HUES6 (cell line): Measurements from ENCODE around the gene PACS1.

ENCODE experiments used
- H3K27ac ChIP-seq: 2 replicates; pipeline ENCODE4 v1.7.0; 2013; ENCODE audit warnings: low read depth, mild to moderate bottlenecking, low read length, inconsistent platforms
- H3K27me3 ChIP-seq: 2 replicates; pipeline ENCODE4 v1.6.1; 2013; ENCODE audit warnings: low read length; ENCODE audit not compliant: control insufficient read depth, insufficient read depth
- H3K36me3 ChIP-seq: 2 replicates; pipeline ENCODE4 v1.6.1; 2013; ENCODE audit warnings: low read length; ENCODE audit not compliant: control insufficient read depth, insufficient read depth
- H3K4me1 ChIP-seq: 2 replicates; pipeline ENCODE4 v1.6.1; 2013; ENCODE audit warnings: low read length; ENCODE audit not compliant: control insufficient read depth, insufficient read depth
- H3K4me3 ChIP-seq: 2 replicates; pipeline ENCODE4 v1.5.1; 2013; ENCODE audit warnings: low read depth, low read length
- H3K9ac ChIP-seq: one replicate; pipeline ENCODE4 v1.6.1; 2013; ENCODE audit warnings: mild to moderate bottlenecking, low read length
- H3K9me3 ChIP-seq: 2 replicates; pipeline ENCODE4 v1.6.1; 2013; ENCODE audit warnings: low read depth, low read length; ENCODE audit not compliant: control insufficient read depth, insufficient read depth

PACS1 gene

DNA sequence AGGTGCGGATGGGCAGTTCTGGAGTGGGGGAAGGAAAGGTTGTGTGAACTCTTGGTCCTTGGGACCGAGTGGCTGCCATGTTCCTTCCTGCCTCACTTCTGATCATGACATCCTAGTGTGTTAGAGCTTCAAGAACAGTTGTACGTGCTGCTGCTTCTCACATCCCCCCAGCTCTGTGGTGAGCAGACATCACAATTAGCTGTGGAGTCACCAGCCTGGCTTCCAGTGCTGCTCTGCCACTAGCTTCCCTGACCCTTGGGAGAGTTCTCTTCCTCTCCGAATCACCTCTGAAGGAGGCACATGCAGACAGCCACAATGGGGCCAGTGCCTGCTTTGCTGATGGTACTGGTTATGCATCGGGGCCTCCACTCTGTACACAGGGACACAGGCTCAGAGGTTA lies 192.1 kb downstream of the PACS1 start:
- Histone ChIP-seq H3K4me1 (no peaks in the 10 kb centered on the region), H3K27ac (no peak overlapping the region), H3K9ac (no peak overlapping the region), H3K27me3 (no peaks in the 10 kb centered on the region), H3K9me3 (no peaks in the 10 kb centered on the region), H3K4me3 (no peak overlapping the region), H3K36me3 (peaks cover 61% of the 10 kb centered on the region)

GRCh38 chr11:66262696-66263095 lies 192.6 kb downstream of the PACS1 start:
- Histone ChIP-seq H3K4me1 (no peaks in the 10 kb centered on the region), H3K9ac (no peak overlapping the region), H3K27me3 (no peaks in the 10 kb centered on the region), H3K36me3 (peaks cover 61% of the 10 kb centered on the region), H3K4me3 (no peak overlapping the region), H3K27ac (no peak overlapping the region), H3K9me3 (no peaks in the 10 kb centered on the region)

DNA sequence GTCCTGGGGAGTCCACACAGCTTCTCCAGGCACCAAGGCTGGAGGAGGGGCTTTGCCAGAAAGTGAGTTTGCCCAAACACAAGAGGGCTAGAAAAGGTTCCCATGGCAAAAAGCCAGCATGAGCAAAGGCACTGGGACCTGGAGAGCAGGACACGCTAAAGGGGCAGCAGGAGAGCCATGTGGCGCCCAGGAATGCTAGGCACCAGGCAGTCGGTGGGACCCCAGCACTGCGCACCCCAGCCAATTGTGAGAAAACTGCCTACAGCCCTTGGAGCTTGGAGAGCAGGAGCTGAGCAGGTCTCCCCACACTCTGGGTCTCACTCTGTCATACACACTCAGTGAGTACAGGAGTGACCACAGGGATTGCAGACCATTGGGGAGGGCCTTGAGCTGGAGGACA lies 193.2 kb downstream of the PACS1 start:
- H3K36me3 ChIP-seq = peaks cover 61% of the 10 kb centered on the region

GRCh38 chr11:66263785-66264184 lies 193.7 kb downstream of the PACS1 start:
- H3K27me3 ChIP-seq = no peaks in the 10 kb centered on the region
- H3K36me3 ChIP-seq = peaks cover 61% of the 10 kb centered on the region

More for the DNA sequence above, 193.2 kb downstream of the PACS1 start:
- Histone ChIP-seq H3K9me3 (no peaks in the 10 kb centered on the region), H3K27me3 (no peaks in the 10 kb centered on the region), H3K27ac (no peak overlapping the region), H3K9ac (no peak overlapping the region), H3K4me3 (no peak overlapping the region), H3K4me1 (no peaks in the 10 kb centered on the region)

GRCh38 chr11:66264383-66264782 lies 194.3 kb downstream of the PACS1 start:
- H3K27ac ChIP-seq = no peak overlapping the region
- no peak overlapping the region for H3K9ac ChIP-seq
- no peak overlapping the region for H3K4me3 ChIP-seq
- no peaks in the 10 kb centered on the region for H3K27me3 ChIP-seq
- no peaks in the 10 kb centered on the region for H3K4me1 ChIP-seq
- no peaks in the 10 kb centered on the region for H3K9me3 ChIP-seq
- peaks cover 61% of the 10 kb centered on the region for H3K36me3 ChIP-seq

More at GRCh38 chr11:66263785-66264184, 193.7 kb downstream of the PACS1 start:
- Histone ChIP-seq H3K27ac (no peak overlapping the region), H3K4me3 (no peak overlapping the region), H3K9me3 (no peaks in the 10 kb centered on the region), H3K9ac (no peak overlapping the region), H3K4me1 (no peaks in the 10 kb centered on the region)

DNA sequence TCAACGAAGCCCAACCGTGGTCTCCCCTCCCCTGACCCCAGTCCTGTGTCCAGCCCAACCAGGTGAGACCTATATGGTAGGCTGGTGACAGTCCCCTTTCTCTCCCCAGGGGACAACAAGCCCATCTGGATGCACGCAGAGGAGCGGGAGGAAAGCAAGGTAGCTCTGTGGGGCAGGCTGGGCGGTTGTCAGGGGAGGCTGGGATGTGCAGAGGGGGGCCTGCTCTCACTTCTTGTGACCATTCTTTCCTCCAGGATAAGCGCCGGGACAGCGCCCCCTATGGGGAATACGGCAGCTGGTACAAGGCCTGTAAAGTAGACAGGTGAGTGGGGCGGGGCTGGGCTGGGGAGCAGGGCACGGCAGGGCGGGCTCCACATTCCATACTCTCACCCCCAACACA lies 194.8 kb downstream of the PACS1 start:
- Histone ChIP-seq H3K27me3 (no peaks in the 10 kb centered on the region), H3K27ac (no peak overlapping the region), H3K9me3 (no peaks in the 10 kb centered on the region), H3K36me3 (peaks cover 57% of the 10 kb centered on the region), H3K9ac (no peak overlapping the region), H3K4me3 (no peak overlapping the region), H3K4me1 (no peaks in the 10 kb centered on the region)

GRCh38 chr11:66265531-66266377 lies 195.7 kb downstream of the PACS1 start:
- no peak overlapping the region for H3K4me3 ChIP-seq
- no peaks in the 10 kb centered on the region for H3K9me3 ChIP-seq
- H3K9ac ChIP-seq = no peak overlapping the region
- no peaks in the 10 kb centered on the region for H3K27me3 ChIP-seq
- H3K36me3 ChIP-seq = peaks cover 52% of the 10 kb centered on the region
- no peaks in the 10 kb centered on the region for H3K4me1 ChIP-seq
- H3K27ac ChIP-seq = no peak overlapping the region

- H3K36me3 ChIP-seq = peaks cover 45% of the 10 kb centered on the region
- no peak overlapping the region for H3K27ac ChIP-seq
- no peak overlapping the region for H3K9ac ChIP-seq
- H3K9me3 ChIP-seq = no peaks in the 10 kb centered on the region
- H3K4me3 ChIP-seq = peak overlapping the region; percentile 75; the same call in 1 of the 2 replicates
- no peaks in the 10 kb centered on the region for H3K27me3 ChIP-seq
- H3K4me1 ChIP-seq = no peaks in the 10 kb centered on the region
These were observed 196.4 kb downstream of the PACS1 start for GRCh38 chr11:66266378-66267038.

- H3K9me3 ChIP-seq = no peaks in the 10 kb centered on the region
- H3K9ac ChIP-seq = peak overlapping the region; percentile 7
- H3K27ac ChIP-seq = no peak overlapping the region
- H3K27me3 ChIP-seq = no peaks in the 10 kb centered on the region
- H3K4me1 ChIP-seq = no peaks in the 10 kb centered on the region
- peaks cover 45% of the 10 kb centered on the region for H3K36me3 ChIP-seq
- H3K4me3 ChIP-seq = peak overlapping the region; percentile 75
These were observed 196.9 kb downstream of the PACS1 start for GRCh38 chr11:66267039-66267378.

- Histone ChIP-seq H3K27me3 (no peaks in the 10 kb centered on the region), H3K4me1 (no peaks in the 10 kb centered on the region), H3K9me3 (no peaks in the 10 kb centered on the region), H3K36me3 (peaks cover 45% of the 10 kb centered on the region), H3K9ac (peak overlapping the region; percentile 65), H3K27ac (no peak overlapping the region), H3K4me3 (peak overlapping the region; percentile 75)
These were observed 197.5 kb downstream of the PACS1 start for GRCh38 chr11:66267379-66268243.
